GM18520 (cell line): ENCODE results near the gene COL8A1.
A peak's percentile ranks its signal among the peaks of the same experiment; 100 is the strongest.
"Not testable (repeated sequence)": the region's sequence is repeated elsewhere in the genome, so short reads cannot be mapped to it uniquely, and the experiment has no call there.

Source experiments
- ATAC-seq: cut with Tn5 transposase; IDR thresholded peaks from one replicate; pipeline ENCODE4 v1.9.1; 2021; ENCODE audit not compliant: unreplicated experiment

The COL8A1 gene

GRCh38 chr3:99836681-99837080 is 198.3 kb downstream of the COL8A1 start:
- ATAC-seq, result no peak

DNA sequence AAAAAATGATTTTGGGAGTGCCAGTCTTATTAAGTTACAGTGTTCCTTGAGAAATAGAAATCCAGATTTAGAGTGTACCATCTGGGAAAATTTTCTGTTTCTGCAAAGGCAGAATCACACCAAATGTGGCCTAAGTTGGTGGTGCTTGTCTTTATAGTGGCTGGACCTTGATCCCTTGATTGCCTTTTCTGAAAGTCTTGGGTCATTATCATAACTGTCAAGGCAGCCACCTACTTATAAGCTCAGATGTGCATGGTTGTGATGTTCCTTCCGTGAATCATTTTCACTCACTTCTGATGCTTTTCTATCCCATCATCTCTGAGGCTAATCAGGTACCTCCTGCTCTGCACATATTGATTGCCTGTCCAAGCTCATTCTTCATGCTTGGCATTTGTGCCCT is 199.3 kb downstream of the COL8A1 start:
- ATAC-seq, result no peak

GRCh38 chr3:99838755-99839154 is 200.4 kb downstream of the COL8A1 start:
- no peak for ATAC-seq

DNA sequence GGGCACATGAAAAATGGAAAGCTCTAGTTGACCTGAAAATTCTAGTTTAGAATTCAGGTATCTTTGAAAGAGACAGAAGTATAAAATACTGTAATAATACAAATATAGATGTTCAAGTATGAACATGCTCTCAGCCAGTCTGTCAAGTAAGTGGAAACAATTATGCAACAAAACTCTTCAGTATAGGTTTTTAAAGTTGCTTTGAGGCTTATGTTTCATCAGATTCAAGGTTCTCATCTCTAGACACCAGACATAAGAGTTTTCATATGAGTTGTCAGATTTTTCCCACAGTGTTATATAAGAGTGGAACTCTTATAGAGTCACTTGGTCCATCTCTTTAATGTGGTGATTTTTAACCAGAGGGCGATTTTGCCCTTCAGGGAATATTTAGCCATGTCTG is 201.2 kb downstream of the COL8A1 start:
- no peak for ATAC-seq

- not testable (repeated sequence) for ATAC-seq
These were observed 203.6 kb downstream of the COL8A1 start for GRCh38 chr3:99841949-99842348.

GRCh38 chr3:99842826-99843589 is 204.6 kb downstream of the COL8A1 start:
- peak; percentile 46 for ATAC-seq

GRCh38 chr3:99843590-99844258 is 205.3 kb downstream of the COL8A1 start:
- no peak for ATAC-seq

GRCh38 chr3:99845331-99845730 is 206.9 kb downstream of the COL8A1 start:
- no peak for ATAC-seq

- no peak for ATAC-seq
These were observed 207.6 kb downstream of the COL8A1 start for GRCh38 chr3:99845999-99846398.

GRCh38 chr3:99846477-99847160 is 208.2 kb downstream of the COL8A1 start:
- ATAC-seq, result no peak

- ATAC-seq, result no peak
These were observed 210.0 kb downstream of the COL8A1 start for GRCh38 chr3:99848433-99848832.
